Thyroid gland (tissue), 4 donors: ENCODE results near the gene COG5. TPM values are rescaled to one million over a fixed set of nuclear protein-coding genes. Genes with fewer than 3 reads are reported as not detected.

ENCODE experiments used
- DNase-seq, 2 donors: peaks; one replicate each; pipeline ENCODE4 v3.0.0-alpha.2; 2019
- H3K27ac ChIP-seq, 3 donors: fragments of 200-600 bp; sonication (generic); 1 replicate in 2 of 3; 2 replicates in 1 of 3; pipeline ENCODE4 v1.5.1; 2016 to 2019; ENCODE audit warnings: mild to moderate bottlenecking in 1 of 3, moderate library complexity in 1 of 3
- H3K27me3 ChIP-seq: fragments of 200-600 bp; sonication (generic); one replicate; pipeline ENCODE4 v1.5.1; 2019
- H3K36me3 ChIP-seq, 2 donors: fragments of 200-600 bp; sonication (generic); one replicate each; pipeline ENCODE4 v1.5.1; 2016 to 2019
- H3K4me1 ChIP-seq, 2 donors: fragments of 200-600 bp; sonication (generic); one replicate each; pipeline ENCODE4 v1.5.1; 2017 to 2019
- H3K4me3 ChIP-seq, 3 donors: fragments of 200-600 bp; sonication (generic); replicated peaks in 1 of 3; 1 replicate in 2 of 3; 2 replicates in 1 of 3; pipeline ENCODE4 v1.5.1; 2016; ENCODE audit warnings: mild to moderate bottlenecking in 1 of 3
- H3K9me3 ChIP-seq: fragments of 200-600 bp; sonication (generic); one replicate; pipeline ENCODE4 v1.5.1; 2017
- CTCF ChIP-seq, 6 experiments: fragments of 200-600 bp in 3 of 6; fragments of 450-650 bp in 3 of 6; sonication (generic) in 3 of 6; IDR thresholded peaks; one replicate each; pipeline ENCODE4 v1.5.1; 2016 to 2019; ENCODE audit warnings: antibody characterized with exemption in 6 of 6, mild to moderate bottlenecking in 2 of 6, inconsistent platforms in 1 of 6, moderate library complexity in 1 of 6
- POLR2A ChIP-seq, 2 donors: fragments of 450-650 bp; IDR thresholded peaks; one replicate each; pipeline ENCODE4 v1.6.1; 2017; ENCODE audit warnings: antibody characterized with exemption in 2 of 2, mild to moderate bottlenecking in 2 of 2, moderate library complexity in 1 of 2
- WGBS, 2 donors: methylation state at CpG; one replicate each; pipeline ENCODE4 v1.1.5; 2017; 5-methylcytosine and 5-hydroxymethylcytosine counted together
- intact Hi-C: fragments of 100-400 bp; cut with DNase I; formaldehyde crosslinking; loops from one replicate; pipeline ENCODE4 v1.15.1; 2023
- total RNA-seq, 4 donors: library from RNA; depleted of rRNA; stranded (reverse); fragments of >200 nt; gene quantifications; one replicate each; pipeline ENCODE4 v1.2.3, GENCODE V29; 2016

The COG5 gene
- 100 to 1,000 TPM; 108 to 268 (median 148) TPM for total RNA-seq

GRCh38 chr7:107563775-107564552 is at the start of gene COG5, which contains the start of gene DUS4L:
Gene COG5, minus strand, starts transcription at chr7:107563920. Its CDS starts 24 bp downstream, at chr7:107563896.
Gene DUS4L, plus strand, starts transcription at chr7:107563971. Its CDS starts 3,100 bp downstream, at chr7:107567071.
- Histone ChIP-seq H3K27ac (peak within 1 kb of the TSS; percentile 66 to 98 (median 91)), H3K36me3 (no peaks in the 10 kb centered on the region), H3K4me1 (peaks cover 21 to 39% of the 10 kb centered on the region in 2 donors), H3K4me3 (peak within 1 kb of the TSS; percentile 60 to 94 (median 81)), H3K9me3 (no peaks in the 10 kb centered on the region), H3K27me3 (no peaks in the 10 kb centered on the region)
- DNase-seq: peak; percentile 77 to 80
- intact Hi-C loops: loop anchor here (10.0 kb wide), 1 partner anchor 99 kb away; no protein-coding TSS in a partner anchor
- TF ChIP-seq CTCF (IDR thresholded peaks at IDR 0.05) (no peak), POLR2A (IDR thresholded peaks at IDR 0.05) (peak; percentile 51 to 85)
- whole genome bisulfite sequencing, 2 donors: 0 to 1% methylated on average over 15 to 32 of the region's 55 CpGs

- WGBS, 2 donors: 79 to 86% methylated on average over 1 of the region's 1 CpG
- no peaks in the 10 kb centered on the region for H3K9me3 ChIP-seq
- peaks cover 0 to 2% of the 10 kb centered on the region in 2 donors for H3K36me3 ChIP-seq
- H3K4me1 ChIP-seq: peaks cover 7 to 10% of the 10 kb centered on the region in 2 donors
- DNase-seq: no peak
- TF ChIP-seq CTCF (IDR thresholded peaks at IDR 0.05) (no peak), POLR2A (IDR thresholded peaks at IDR 0.05) (no peak)
- H3K27ac ChIP-seq: no peak overlapping the region
- no peaks in the 10 kb centered on the region for H3K27me3 ChIP-seq
- H3K4me3 ChIP-seq: no peak overlapping the region
- intact Hi-C loops: no loop called here
These were observed 49.7 kb upstream of the COG5 start for GRCh38 chr7:107613439-107613838.

GRCh38 chr7:107610323-107610722 is 46.6 kb upstream of the COG5 start:
- peaks cover 0 to 2% of the 10 kb centered on the region in 2 donors for H3K36me3 ChIP-seq
- WGBS, 2 donors: 84 to 86% methylated on average over 1 of the region's 1 CpG
- no peaks in the 10 kb centered on the region for H3K9me3 ChIP-seq
- no peak for DNase-seq
- peaks cover 7 to 10% of the 10 kb centered on the region in 2 donors for H3K4me1 ChIP-seq
- no peaks in the 10 kb centered on the region for H3K27me3 ChIP-seq
- H3K4me3 ChIP-seq: no peak overlapping the region
- no peak overlapping the region for H3K27ac ChIP-seq
- TF ChIP-seq POLR2A (IDR thresholded peaks at IDR 0.05) (no peak), CTCF (IDR thresholded peaks at IDR 0.05) (no peak)
- intact Hi-C loops: no loop called here

DNA sequence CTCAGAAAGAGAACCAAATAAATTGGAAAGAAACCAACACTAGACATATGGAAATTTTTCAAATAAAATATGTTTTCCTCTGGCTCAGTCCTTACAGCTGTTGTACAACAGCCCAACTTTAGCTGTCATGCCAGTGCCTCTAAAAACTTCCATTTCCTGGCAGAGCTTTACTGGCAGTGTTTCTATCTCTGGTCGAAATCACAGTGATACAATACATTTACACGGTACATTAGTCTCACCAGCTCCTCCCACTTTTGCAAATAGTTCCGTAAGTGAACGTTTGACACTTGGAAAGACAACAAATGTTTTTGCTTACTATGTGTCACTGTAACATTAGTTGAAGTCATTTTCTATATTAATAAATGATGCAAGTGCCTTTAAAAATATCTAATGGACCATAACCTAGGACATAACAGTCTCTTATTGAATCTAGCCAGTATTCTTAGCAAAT is 46.1 kb upstream of the COG5 start:
- H3K27me3 ChIP-seq: no peaks in the 10 kb centered on the region
- DNase-seq: no peak
- TF ChIP-seq CTCF (IDR thresholded peaks at IDR 0.05) (no peak), POLR2A (IDR thresholded peaks at IDR 0.05) (no peak)
- H3K4me3 ChIP-seq: no peak overlapping the region
- H3K36me3 ChIP-seq: peaks cover 0 to 2% of the 10 kb centered on the region in 2 donors
- intact Hi-C loops: no loop called here
- no peaks in the 10 kb centered on the region for H3K9me3 ChIP-seq
- no peak overlapping the region for H3K27ac ChIP-seq
- peaks cover 7 to 10% of the 10 kb centered on the region in 2 donors for H3K4me1 ChIP-seq
- WGBS, 2 donors: 53 to 75% methylated on average over 4 of the region's 4 CpGs

- 92 to 99% methylated on average over 1 of the region's 1 CpG for WGBS, 2 donors
- Histone ChIP-seq H3K36me3 (peaks cover 0 to 9% of the 10 kb centered on the region in 2 donors), H3K27me3 (no peaks in the 10 kb centered on the region)
These were observed 42.6 kb upstream of the COG5 start for GRCh38 chr7:107606303-107606702.

More at GRCh38 chr7:107606303-107606702, 42.6 kb upstream of the COG5 start:
- intact Hi-C loops: no loop called here
- Histone ChIP-seq H3K4me1 (peaks cover 0 to 4% of the 10 kb centered on the region in 2 donors), H3K9me3 (no peaks in the 10 kb centered on the region), H3K27ac (no peak overlapping the region), H3K4me3 (no peak overlapping the region)
- no peak for TF ChIP-seq POLR2A (IDR thresholded peaks at IDR 0.05)
- no peak for TF ChIP-seq CTCF (IDR thresholded peaks at IDR 0.05)
- DNase-seq: no peak
